Erythroblast (primary cell): Measurements from ENCODE around the gene POLR3A.

Experiments
- GATA1 ChIP-seq: IDR thresholded peaks from 2 replicates; pipeline ENCODE4 v1.6.1; 2011; ENCODE audit warnings: low read depth, mild to moderate bottlenecking, control low read depth, low read length, moderate library complexity
- POLR2A ChIP-seq: IDR thresholded peaks from 2 replicates; pipeline ENCODE4 v1.6.1; 2011; ENCODE audit warnings: mild to moderate bottlenecking, low read length

- TF ChIP-seq POLR2A = no peak
- TF ChIP-seq GATA1 = no peak
Measured at GRCh38 chr10:78023741-78024140, 5.6 kb downstream of the POLR3A start.
